K562 (cell line): ENCODE measurements around the gene CARD14. TPM values are rescaled to one million over a fixed set of nuclear protein-coding genes. Genes with fewer than 3 reads are reported as not detected.

ENCODE experiments used
- ARID3B ChIP-seq: fragments of 250-450 bp; sonication (Bioruptor Pico); IDR thresholded peaks from 2 replicates; pipeline ENCODE4 v1.4.0; 2020; ENCODE audit warnings: borderline replicate concordance
- ARID4B ChIP-seq: sonication (generic); formaldehyde crosslinking; IDR thresholded peaks from 2 replicates; pipeline ENCODE4 v1.8.0; 2022; ENCODE audit warnings: mild to moderate bottlenecking, missing genetic modification reagents
- CBFA2T3 ChIP-seq: fragments of 450-650 bp; IDR thresholded peaks from 2 replicates; pipeline ENCODE4 v1.6.1; 2017
- CBX8 ChIP-seq: fragments of 200-600 bp; sonication (generic); IDR thresholded peaks from 2 replicates; pipeline ENCODE4 v1.6.1; 2012; ENCODE audit warnings: borderline replicate concordance, mixed run types, low read depth, mild to moderate bottlenecking, moderate library complexity, mixed read lengths, low read length, control low read depth, inconsistent platforms; ENCODE audit not compliant: poor library complexity, severe bottlenecking; ENCODE audit errors: extremely low read depth
- CEBPB ChIP-seq: fragments of 450-650 bp; IDR thresholded peaks from 2 replicates; pipeline ENCODE4 v1.6.1; 2016; ENCODE audit warnings: missing genetic modification characterization, missing compliant biosample characterization
- FOXP1 ChIP-seq: sonication (generic); formaldehyde crosslinking; IDR thresholded peaks from 2 replicates; pipeline ENCODE4 v1.8.0; 2022; ENCODE audit warnings: mild to moderate bottlenecking, missing genetic modification reagents
- HOXB6 ChIP-seq: fragments of 250-450 bp; sonication (Bioruptor Pico); IDR thresholded peaks from 2 replicates; pipeline ENCODE4 v1.5.1; 2022; ENCODE audit warnings: mild to moderate bottlenecking, borderline replicate concordance
- KAT2B ChIP-seq: IDR thresholded peaks from one replicate; pipeline ENCODE4 v1.6.1; 2012; ENCODE audit warnings: low read depth, mild to moderate bottlenecking, control low read depth, inconsistent platforms, low read length, moderate library complexity
- KLF6 ChIP-seq: fragments of 250-450 bp; sonication (Bioruptor Pico); IDR thresholded peaks from 2 replicates; pipeline ENCODE4 v1.4.0; 2020; ENCODE audit warnings: mild to moderate bottlenecking, moderate library complexity, borderline replicate concordance
- MCM7 ChIP-seq, 2 experiments: fragments of 450-650 bp; IDR thresholded peaks; 2 replicates each; pipeline ENCODE4 v1.6.1; 2016 to 2018
- MECOM ChIP-seq: fragments of 250-450 bp; sonication (Bioruptor Pico); IDR thresholded peaks from 2 replicates; pipeline ENCODE4 v1.8.0; 2022; ENCODE audit warnings: inconsistent platforms
- PRDM10 ChIP-seq: fragments of 450-650 bp; IDR thresholded peaks from 2 replicates; pipeline ENCODE4 v1.6.1; 2018; ENCODE audit not compliant: partially characterized antibody
- RBM25 ChIP-seq: fragments of 200-400 bp; formaldehyde crosslinking; IDR thresholded peaks from 2 replicates; pipeline ENCODE4 v1.6.1; 2018; ENCODE audit warnings: low read length, low read depth, moderate library complexity; ENCODE audit not compliant: severe bottlenecking
- SAP30 ChIP-seq: fragments of 200-600 bp; sonication (generic); IDR thresholded peaks from 2 replicates; pipeline ENCODE4 v1.6.1; 2012; ENCODE audit warnings: borderline replicate concordance, low read depth, mild to moderate bottlenecking, moderate library complexity, low read length, control low read depth, inconsistent platforms; ENCODE audit not compliant: insufficient read depth, poor library complexity, severe bottlenecking
- ZFP1 ChIP-seq: fragments of 450-650 bp; formaldehyde crosslinking; IDR thresholded peaks from 2 replicates; pipeline ENCODE4 v1.4.0; 2020; ENCODE audit warnings: mild to moderate bottlenecking, mixed read lengths
- ZNF316 ChIP-seq: fragments of 450-650 bp; IDR thresholded peaks from 2 replicates; pipeline ENCODE4 v1.6.1; 2016
- ZNF75A ChIP-seq: fragments of 450-650 bp; formaldehyde crosslinking; IDR thresholded peaks from 2 replicates; pipeline ENCODE4 v1.4.0; 2020; ENCODE audit warnings: mild to moderate bottlenecking
- ZNF77 ChIP-seq: fragments of 250-450 bp; sonication (Bioruptor Pico); IDR thresholded peaks from 2 replicates; pipeline ENCODE4 v1.5.0; 2020
- polyA plus RNA-seq, 8 experiments: library from polyadenylated mRNA; depleted of rRNA in 4 of 8; stranded (reverse) in 5 of 8; unstranded in 3 of 8; fragments of >200 nt; fragmentation: Nextera tagmentation in 2 of 8; fragmentation: Illumina TruSeq in 1 of 8; extraction: Ambion mirVana in 2 of 8; extraction: Trizol in 1 of 8; gene quantifications; 2 replicates each; pipeline versions ENCODE4 v1.2.1 to v1.2.3, GENCODE V29; 2011 to 2014; ENCODE audit warnings: inconsistent platforms in 1 of 8, missing spikeins in 1 of 8
- total RNA-seq, 7 experiments: library from RNA; depleted of rRNA in 6 of 7; stranded (reverse); fragments of >200 nt in 6 of 7; fragmentation: Illumina TruSeq in 2 of 7; extraction: Trizol in 2 of 7; gene quantifications; 2 replicates each; pipeline versions ENCODE4 v1.2.1 to v1.2.3, GENCODE V29; 2011 to 2021; ENCODE audit warnings: low replicate concordance in 1 of 7

The CARD14 gene
- total and polyA plus RNA-seq, 9 of the 15 experiments (the other 6 are each of a cell fraction or from before 2014, with no cell fraction given) = not detected

GRCh38 chr17:80147035-80147822 lies 22.6 kb upstream of the CARD14 start, which contains the start of gene EIF4A3 (continued):
- TF ChIP-seq CEBPB (tag) (peak; percentile 70), MCM7 (IDR thresholded peaks at IDR 0.05) (no peak), ZNF316 (no peak), ARID3B (CRISPR knock-in tag) (no peak), HOXB6 (CRISPR knock-in tag) (no peak), KLF6 (peak; percentile 79), CBX8 (no peak), ZNF77 (no peak), CBFA2T3 (no peak), ZFP1 (no peak), PRDM10 (no peak), ZNF75A (no peak), RBM25 (peak; percentile 57), KAT2B (no peak), MECOM (no peak), SAP30 (peak; percentile 62), FOXP1 (CRISPR knock-in tag) (peak; percentile 86; the same call in 1 of the 2 replicates), ARID4B (peak; percentile 63)
